Gastrocnemius medialis (tissue), 4 donors: ENCODE measurements around the gene TMEM168.

Experiments used
- CTCF ChIP-seq, 5 experiments: fragments of 450-650 bp in 3 of 5; fragments of 200-600 bp in 2 of 5; sonication (generic) in 2 of 5; IDR thresholded peaks in 4 of 5; conservative IDR thresholded peaks in 1 of 5; 1 replicate in 4 of 5; 2 replicates in 1 of 5; pipeline ENCODE4 v1.5.1; 2016 to 2019; ENCODE audit warnings: antibody characterized with exemption in 5 of 5, mild to moderate bottlenecking in 3 of 5, moderate library complexity in 3 of 5
- POLR2A ChIP-seq, 2 donors: fragments of 450-650 bp; IDR thresholded peaks; one replicate each; pipeline ENCODE4 v1.6.1; 2017; ENCODE audit warnings: antibody characterized with exemption in 2 of 2, mild to moderate bottlenecking in 2 of 2, moderate library complexity in 2 of 2

- no peak for TF ChIP-seq POLR2A (IDR thresholded peaks at IDR 0.05)
- TF ChIP-seq CTCF (IDR thresholded peaks at IDR 0.05 in 4 of 5, conservative IDR thresholded peaks at IDR 0.05 in 1 of 5): no peak
Measured at GRCh38 chr7:112763996-112764395, 26.2 kb downstream of the TMEM168 start.
